HG02610 (cell line): ENCODE data around the gene AGER.
"Not testable (repeated sequence)": the region's sequence is repeated elsewhere in the genome, so short reads cannot be mapped to it uniquely, and the experiment has no call there.

Experiments
- ATAC-seq: cut with Tn5 transposase; IDR thresholded peaks from one replicate; pipeline ENCODE4 v1.9.1; 2021; ENCODE audit warnings: mild to moderate bottlenecking, moderate library complexity; ENCODE audit not compliant: unreplicated experiment

The AGER gene

DNA sequence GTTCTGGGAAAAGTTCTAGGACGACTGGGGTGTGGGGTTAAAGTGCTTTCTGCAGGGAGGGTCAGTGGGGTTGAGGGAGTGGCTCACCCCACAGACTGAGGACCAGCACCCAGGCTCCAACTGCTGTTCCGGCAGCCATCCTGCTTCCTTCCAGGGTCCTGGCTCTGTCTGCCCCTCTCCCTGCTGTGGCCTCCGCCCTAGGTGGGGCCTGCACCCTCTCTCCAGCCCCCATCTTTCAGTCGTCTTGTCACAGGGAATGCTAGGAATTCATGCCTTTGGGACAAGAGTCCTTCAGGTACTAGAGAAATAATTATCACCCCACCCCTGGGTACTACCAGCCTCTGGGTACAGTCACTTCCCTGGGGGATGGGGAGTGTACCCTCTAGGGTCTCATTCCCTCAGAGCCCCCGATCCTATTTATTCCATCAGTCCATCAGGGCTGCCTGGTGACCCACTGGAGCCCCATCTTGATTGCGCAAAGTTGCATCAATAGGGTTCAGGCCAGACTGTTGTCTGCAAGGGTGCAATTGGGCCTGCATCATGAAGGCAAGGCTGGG lies at the start of gene AGER:
Gene AGER (minus strand): TSS at position 170 of the 557 bp plus-strand sequence. CDS start 31 bp downstream, at position 139.
- no peak for ATAC-seq

DNA sequence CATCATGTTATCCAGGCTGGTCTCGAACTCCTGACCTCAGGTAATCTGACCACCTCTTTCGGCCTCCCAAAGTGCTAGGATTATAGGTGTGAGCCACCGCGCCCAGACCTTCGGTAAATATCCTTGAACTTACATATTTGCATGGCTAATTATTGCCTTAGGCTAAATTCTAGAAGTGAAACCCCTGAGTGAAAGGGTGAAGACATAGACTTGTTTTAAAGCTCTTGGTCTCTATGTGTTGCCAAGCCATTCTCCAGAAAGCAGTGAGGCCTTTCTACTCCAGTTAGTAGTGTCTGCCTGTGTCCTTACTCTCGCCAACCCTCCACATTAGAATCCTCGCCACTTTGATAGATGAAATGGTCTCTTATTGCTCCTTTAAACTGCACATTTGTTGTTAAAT lies 42.4 kb upstream of the AGER start:
- no peak for ATAC-seq

DNA sequence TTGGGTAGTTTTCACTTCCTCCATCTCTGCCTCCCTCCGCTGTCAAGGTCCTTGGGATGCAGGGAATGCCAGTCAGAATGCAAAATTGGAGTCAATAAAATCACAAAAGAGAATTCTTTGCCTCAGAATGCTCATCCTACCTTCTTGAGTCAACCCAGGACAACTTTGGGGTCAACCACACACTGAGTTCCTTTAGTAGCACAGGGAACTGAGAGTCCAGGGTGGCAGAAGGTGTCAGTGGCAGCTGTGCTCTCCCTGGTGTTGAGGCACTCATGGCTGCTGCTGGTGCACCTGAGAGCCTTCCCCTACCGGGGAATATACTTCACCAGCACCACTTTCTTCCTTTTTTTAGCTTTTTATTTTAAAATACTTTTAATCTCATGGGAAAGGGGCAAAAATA lies 40.6 kb upstream of the AGER start:
- ATAC-seq, result peak; percentile 70

DNA sequence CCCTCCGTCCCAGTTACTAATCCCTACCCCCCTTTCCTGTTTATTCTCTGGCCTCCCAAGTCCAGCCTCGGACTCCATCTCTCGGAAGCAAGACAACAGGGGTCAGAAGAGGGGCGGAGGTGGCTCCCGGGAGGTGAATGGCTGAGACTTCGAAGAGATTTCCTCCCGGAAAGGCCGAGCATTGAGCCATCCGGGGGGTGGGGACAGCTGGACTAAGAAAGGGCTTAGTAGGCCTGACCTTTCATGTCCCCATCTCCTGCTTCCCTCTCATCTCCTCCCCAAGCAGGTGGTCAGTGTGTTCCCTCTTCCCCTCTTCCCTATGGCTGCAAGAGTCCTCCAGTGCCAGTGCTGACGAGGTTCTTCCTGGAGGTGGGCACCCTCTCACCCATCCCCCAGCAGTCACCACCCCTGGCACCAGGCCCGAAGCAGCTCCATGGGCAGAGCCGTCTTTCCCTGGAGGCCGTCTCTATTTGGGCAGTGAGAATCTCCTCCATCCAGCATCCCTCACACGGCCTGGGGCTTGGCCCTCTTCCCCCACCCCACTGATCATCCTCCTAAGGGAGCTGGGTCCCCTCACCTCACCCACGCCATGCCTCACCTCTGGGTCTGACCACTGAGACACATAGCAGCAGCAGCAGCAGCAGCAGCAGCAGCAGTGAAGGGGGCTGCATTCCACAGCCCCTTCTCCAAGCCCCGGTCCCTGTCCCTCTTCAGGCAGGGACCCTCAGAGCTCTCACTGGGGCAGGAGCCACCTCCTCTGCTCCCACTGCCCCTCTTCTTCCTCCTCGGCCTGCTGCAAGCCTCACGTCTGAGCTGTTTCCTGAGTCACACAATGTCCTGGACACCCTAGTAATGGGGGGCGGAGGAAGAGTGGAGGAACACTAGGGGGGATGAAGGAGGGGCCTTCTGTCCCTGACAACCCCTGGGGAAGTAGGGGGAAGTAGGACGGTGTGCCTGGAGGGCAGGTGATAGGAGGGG lies 39.5 kb upstream of the AGER start, which contains the start of gene NOTCH4:
Gene NOTCH4 (minus strand): TSS at position 810 of the 978 bp plus-strand sequence. CDS start 139 bp downstream, at position 671.
- no peak for ATAC-seq

DNA sequence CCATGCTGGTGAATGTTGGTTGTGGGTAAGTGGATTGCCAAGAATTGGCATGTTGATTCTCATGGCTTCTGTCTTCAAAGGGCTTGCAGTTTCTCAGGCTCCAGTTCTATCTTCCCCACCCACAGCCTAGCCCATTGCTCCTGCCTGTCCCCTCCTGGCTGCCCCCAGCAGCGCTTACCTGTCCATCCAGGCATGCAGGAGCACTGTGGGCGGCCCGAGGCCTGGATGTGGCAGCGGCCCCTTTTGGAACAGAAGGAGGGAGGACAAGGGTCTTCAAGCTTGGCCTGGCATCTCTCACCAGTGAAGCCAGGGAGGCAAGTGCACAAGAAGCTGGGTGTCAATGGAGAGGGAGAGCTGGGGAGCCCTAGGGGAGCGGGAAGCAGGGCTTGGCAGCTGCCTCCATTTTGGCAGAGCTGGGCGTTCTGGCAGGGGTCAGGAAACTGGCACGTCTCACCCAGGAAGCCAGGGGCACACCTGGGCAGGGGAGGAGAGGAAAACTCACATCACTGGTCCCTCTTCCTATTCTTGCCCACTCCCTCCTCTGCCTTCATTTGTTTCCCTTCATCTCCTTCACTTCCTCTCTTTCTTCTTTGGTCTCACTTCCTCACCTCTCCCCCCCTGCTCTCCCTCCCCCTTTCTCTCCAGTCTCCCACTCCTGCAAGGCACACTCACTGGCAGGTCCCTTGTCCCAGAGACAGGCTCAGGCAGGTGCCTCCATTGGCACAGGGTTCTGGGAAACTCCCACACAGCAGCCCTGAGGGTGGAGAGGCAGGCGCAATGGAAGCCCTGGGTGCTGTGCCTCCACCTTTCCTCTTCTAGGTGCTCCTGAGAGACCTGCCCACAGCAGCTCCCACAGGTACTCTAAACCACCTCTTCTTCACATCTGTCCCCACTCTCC lies 38.5 kb upstream of the AGER start:
- ATAC-seq, result no peak

DNA sequence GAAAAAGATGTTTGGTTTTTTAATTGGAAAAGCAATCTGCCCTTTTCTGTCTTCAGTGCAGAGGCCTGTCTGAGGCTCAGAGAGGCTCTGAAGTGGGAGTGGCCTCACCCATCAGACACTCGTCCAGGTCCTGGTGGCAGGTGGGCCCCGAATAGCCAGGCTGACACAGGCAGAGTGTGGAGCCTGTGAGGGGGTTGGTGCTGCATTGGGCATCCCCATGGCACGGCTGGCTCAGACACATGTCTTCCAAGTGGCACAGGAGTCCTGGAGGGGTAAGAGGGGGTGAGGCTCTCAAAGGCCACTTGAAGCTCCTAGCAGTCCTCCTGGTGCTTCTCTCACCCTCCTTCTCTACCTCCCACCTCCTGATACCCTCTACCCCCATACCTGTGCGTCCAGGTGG lies 36.0 kb upstream of the AGER start:
- no peak for ATAC-seq

DNA sequence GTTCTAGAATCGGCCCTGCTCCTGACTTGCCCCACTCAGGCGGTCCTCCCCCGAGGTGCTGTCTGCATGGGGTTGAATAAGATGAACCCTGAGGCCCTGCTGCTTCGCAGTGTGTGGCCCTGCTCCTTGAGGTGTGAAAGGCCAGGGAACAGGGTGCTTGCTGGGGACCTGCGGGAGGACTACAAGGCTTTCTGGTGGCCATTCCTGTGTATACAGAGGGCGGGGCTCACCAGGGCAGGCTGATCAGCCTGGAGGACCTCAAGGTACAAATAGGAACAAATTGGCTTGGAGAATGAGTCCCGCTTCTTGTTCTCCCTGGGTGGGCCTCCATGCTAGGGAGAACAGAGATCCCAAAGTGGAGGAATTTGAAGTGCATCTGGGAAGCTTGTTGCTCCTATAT lies 34.1 kb upstream of the AGER start:
- no peak for ATAC-seq

DNA sequence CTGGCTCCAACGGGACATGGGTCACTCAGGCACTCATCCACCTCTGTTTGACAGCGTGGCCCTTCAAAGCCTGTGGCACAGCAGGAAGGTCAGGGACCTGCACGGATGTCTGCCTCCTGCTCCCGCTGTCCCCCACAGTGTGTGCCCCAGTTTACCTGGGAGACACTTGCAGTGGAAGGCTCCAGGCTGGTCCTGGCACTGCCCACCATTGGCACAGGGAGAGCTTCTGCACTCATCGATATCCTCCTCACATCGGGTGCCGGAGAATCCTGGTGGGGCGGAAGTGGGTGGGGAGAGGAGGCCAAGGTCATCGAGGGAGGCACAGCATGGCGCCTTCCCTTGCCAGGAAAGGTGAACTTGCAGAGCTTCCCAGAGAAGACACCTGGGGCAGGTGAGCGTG lies 32.9 kb upstream of the AGER start:
- ATAC-seq, result no peak

DNA sequence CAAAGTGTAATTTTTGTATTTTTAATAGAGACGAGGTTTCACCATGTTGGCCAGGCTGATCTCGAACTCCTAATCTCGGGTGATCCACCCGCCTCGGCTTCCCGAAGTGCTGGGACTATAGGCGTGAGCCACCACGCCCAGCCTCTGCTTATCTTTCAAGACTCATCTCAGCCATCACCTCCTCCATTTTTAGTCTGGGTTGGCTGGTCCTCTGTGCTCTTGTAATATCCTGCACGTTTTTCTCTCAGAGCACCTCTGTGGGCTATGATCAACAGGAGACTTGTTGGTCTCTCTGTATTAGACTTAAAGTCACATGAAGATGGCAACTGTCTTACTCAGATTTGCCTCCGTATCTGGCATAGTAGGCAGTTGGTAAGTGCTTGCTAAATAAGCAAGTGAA lies 32.2 kb upstream of the AGER start:
- no peak for ATAC-seq

DNA sequence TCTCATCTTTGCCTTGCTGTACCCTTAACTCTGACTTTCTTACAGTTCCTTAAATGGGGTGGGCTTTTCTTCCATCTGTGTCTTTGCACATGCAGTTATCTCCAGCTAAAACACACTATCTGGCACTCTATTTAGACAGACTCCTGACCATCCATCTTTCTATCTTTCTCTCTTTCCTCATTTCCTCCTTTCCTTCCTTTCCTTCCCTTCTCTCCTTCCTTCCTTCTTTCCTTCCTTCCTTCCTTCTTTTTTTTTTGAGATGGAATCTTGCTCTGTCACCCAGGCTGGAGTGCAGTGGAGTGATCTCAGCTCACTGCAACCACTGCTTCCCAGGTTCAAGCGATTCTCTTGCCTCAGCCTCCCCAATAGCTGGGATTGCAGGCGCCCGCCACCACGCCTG lies 31.6 kb upstream of the AGER start:
- no peak for ATAC-seq

DNA sequence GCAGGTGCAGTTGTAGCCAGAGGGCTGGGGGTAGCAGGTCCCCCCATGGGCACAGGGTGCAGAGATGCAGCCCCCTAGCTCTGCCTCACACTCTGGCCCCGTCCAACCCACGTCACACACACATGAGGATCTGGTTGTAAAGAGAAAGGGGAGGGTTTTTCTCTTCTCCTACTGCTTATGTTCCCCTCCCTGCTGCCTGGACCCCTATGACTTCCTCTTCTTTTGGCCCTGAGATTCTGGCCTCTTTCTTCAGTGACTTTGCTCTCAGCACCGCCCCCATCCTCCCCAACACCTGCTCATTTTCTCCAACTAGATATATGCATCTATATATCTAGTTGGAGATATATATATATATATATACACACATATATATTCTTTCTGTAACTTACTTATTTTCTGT lies 30.1 kb upstream of the AGER start:
- no peak for ATAC-seq

DNA sequence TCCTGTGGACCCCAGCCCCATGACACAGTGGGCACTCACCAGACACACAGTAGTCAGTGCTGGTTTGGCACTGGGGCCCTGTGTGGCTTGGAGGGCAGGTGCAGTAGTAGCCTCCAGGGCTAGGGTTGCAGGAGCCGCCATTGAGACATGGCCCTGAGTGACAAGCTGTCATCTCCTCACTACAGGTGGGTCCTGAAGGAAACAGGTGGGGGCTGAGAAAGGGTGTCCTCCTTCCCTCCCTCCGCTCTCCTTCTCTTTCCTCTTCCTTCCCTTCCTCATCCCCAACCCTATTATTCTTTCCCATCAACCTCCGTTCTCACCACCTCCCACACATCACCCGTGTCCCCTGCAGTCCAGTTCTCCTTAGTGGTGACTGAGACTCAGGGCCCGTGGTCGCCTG lies 29.6 kb upstream of the AGER start:
- no peak for ATAC-seq

DNA sequence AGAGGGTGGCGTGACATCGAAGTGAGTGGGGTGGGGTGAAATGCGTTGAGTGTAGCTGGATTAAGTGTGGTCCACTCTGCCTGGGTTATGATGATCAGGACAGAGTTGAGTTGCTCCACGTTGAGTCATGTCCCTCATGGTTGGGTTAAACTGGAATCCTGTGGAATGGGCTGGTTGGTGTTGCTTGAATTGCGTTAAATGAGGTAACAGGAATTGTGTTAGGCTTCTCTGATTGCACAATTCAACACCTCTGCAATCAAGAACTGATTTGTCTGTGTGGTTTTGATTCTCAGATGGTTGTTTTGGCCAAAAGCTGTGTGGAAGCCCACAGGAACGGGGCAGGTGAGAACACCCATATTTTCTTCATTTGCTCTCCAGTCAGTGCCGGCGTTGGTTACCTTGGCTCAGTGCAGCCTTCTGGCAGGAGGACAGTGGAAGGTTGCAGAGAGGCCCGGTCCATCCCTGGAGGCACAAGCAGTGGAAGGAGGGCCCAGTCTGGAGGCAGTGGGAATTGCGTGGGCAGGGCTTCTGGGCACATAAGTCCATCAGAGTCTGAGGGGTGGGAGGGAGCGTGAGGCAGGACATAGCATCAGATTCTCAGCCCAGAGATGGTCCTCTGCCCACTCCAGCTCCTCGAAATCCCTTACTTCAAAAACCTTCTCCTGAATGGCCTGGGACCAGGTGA lies 28.2 kb upstream of the AGER start:
- no peak for ATAC-seq

DNA sequence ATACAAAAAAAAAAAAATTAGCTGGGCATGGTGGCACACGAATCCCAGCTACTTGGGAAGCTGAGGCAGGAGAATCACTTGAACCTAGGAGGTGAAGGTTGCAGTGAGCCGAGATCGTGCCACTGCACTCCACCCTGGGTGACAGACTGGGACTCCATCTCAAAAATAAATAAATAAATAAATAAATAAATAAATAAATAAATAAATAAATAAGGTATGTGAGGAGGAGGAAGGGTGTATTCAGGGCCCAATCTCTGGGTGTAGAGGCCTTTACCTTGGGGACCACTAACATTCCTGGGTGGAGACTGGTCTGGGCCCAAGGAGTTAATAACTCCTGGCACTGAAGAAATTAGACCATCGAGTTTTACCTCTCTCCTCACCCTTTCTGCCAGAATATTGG lies 27.4 kb upstream of the AGER start:
- ATAC-seq, result not testable (repeated sequence)

DNA sequence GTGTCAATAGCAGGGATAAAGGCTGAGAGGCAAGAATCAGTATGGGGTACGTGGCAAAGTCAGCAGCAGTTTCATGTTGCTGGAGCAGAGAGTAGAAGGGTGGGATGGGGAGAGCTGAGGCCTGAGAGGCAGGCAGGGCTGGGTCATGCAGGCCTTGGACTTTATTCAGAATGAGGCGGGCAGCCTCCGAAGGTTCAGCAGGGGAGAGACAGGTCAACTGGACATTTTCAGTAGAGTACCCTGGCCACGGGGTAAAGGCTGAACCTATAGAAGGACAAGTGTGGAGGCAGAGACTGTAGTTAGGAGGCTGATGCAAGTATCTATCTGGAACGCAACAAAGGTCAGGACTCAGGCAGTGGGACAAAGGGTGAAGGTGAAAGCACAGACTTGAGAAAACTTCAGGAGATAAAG lies 26.1 kb upstream of the AGER start:
- ATAC-seq, result no peak

DNA sequence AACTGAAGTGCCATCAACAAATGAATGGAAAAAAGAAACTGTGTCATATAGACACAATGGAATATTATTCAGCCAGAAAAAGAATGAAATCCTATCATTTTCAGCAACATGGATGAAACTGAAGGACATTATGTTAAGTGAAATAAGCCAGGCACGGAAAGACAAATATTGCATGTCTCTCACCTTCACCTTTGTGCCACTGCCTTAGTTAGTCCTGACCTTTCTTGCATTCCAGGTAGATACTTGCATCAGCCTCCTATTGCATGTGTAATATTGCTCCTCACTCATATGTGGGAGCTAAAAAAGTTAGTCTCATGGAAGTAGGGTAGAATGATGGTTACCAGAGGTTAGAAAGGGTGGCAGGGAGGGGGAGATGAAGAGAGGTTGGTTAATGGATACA lies 24.9 kb upstream of the AGER start:
- ATAC-seq, result no peak

DNA sequence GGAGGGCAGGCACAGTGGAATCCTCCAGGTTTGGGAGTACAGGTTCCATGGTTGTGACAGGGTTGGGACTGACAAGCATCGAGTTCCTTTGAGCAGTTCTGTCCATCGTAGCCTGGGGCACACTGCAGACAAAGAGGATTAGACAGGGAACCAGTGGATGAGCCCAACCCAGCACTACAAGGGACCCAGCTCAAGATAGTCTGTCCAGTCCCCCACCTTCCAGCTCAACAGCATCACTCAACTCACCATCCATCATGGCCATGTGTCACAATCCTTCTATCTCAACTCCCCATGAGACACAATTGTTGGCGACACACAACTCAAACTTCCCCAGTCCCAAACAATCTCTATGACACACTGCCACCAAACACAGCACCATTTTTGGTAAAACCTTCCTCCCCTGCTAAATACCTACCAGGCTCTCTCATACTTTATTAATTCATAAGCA lies 20.2 kb upstream of the AGER start:
- no peak for ATAC-seq

DNA sequence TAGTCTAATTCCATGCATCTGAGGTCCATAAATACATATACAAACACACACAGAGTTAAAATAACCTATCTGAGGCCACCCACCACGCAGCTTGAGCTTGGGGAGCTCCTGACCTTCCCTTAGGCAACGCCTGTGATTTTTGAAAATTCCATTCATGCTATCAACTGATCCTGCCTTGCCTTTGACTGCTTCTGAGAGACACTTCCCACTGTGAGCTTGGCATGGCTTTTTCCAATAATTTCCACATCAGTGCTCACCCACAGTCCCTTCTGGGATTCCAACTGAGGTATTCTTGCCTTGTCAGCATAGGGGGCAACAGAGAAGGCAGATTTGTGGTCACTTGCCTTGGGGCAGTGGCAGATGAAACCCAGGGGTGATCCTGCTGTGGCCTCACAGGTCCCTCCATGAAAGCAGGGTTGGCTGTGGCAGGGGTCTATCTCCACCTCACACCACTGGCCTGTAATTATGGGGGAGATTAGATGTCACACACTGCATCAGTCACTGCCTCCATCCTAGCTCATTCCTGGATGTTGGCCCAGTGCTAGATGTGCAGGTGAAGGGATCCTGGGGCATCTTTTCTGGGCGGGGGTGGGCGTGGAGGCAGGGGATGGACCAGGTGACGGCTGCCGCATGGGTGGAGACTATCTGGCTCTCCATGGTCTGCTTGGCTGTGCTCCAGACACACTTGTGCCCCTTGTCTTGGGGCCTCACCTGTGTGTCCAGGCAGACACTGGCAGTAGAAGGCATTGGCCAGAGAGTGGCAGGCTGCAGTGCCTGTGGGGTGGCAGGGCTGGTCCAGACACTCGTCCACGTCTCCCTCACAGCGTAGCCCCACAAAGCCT lies 19.6 kb upstream of the AGER start:
- no peak for ATAC-seq

DNA sequence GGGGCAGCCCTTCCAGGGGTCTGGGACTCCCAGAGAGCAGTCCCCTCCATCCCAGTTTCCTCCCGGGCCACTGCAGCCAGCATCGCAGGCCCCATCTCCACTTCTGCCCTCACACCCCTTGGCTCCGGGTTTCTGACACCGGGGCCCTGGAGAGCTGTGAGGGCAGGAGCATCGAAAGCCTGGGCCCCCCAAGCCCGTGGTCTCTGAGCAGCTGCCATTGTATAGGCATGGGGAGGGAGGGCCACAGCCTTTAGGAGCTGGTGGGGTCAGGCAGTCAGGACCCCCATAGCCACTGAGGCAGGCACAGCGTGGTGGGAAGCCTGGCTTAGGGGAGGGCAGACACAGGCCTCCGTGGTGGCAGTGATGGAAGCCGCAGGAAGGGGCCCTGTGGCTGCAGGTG lies 18.1 kb upstream of the AGER start:
- ATAC-seq, result no peak
